OCI-LY3 (cell line): ENCODE measurements around the gene MOGAT2.

Source experiments
- H2AFZ ChIP-seq: fragments of 200-600, 300-600 bp; shearing (Covaris generic); 2 replicates; pipeline ENCODE4 v1.6.0; 2014; ENCODE audit warnings: antibody characterized with exemption, low read depth, low read length
- H3K27ac ChIP-seq: fragments of 200-600, 300-600 bp; sonication (generic); 2 replicates; pipeline ENCODE4 v1.5.1; 2014; ENCODE audit warnings: mild to moderate bottlenecking, low read length, moderate library complexity, mixed read lengths
- H3K27me3 ChIP-seq: fragments of 200-600, 300-600 bp; sonication (generic); 2 replicates; pipeline ENCODE4 v1.6.1; 2014; ENCODE audit warnings: low read depth, low read length, mixed read lengths
- H3K36me3 ChIP-seq: fragments of 200-600, 300-600 bp; sonication (generic); replicated peaks from 2 replicates; pipeline ENCODE3; 2014; ENCODE audit warnings: low read depth, low read length, mixed read lengths
- H3K4me1 ChIP-seq: fragments of 300-600, 200-600 bp; sonication (generic); 2 replicates; pipeline ENCODE4 v1.6.1; 2014; ENCODE audit warnings: low read length, mixed read lengths
- H3K4me2 ChIP-seq: fragments of 200-600, 300-600 bp; sonication (generic); 2 replicates; pipeline ENCODE4 v1.6.1; 2014; ENCODE audit warnings: low read length, mixed read lengths
- H3K4me3 ChIP-seq: fragments of 300-600, 200-600 bp; sonication (generic); 2 replicates; pipeline ENCODE4 v1.5.1; 2014; ENCODE audit warnings: antibody characterized with exemption, mild to moderate bottlenecking, low read length, moderate library complexity
- H3K79me2 ChIP-seq: fragments of 300-600, 200-600 bp; shearing (Covaris generic); 2 replicates; pipeline ENCODE4 v1.6.1; 2014; ENCODE audit warnings: mild to moderate bottlenecking, low read length, mixed read lengths
- H3K9ac ChIP-seq: fragments of 300-600, 200-600 bp; shearing (Covaris generic); 2 replicates; pipeline ENCODE4 v1.6.0; 2014; ENCODE audit warnings: mild to moderate bottlenecking, low read length, moderate library complexity
- H3K9me3 ChIP-seq: fragments of 200-600, 300-600 bp; shearing (Covaris generic); 2 replicates; pipeline ENCODE4 v1.6.1; 2014; ENCODE audit warnings: low read length, mixed read lengths; ENCODE audit not compliant: insufficient read depth
- H4K20me1 ChIP-seq: fragments of 200-600, 300-600 bp; sonication (generic); 2 replicates; pipeline ENCODE4 v1.6.1; 2016; ENCODE audit warnings: low read length, mixed read lengths; ENCODE audit not compliant: insufficient read depth
- CTCF ChIP-seq: fragments of 200-600, 300-600 bp; sonication (generic); IDR thresholded peaks from 2 replicates; pipeline ENCODE4 v1.5.1; 2014; ENCODE audit warnings: antibody characterized with exemption, low read length, low read depth
- EZH2phosphoT487 ChIP-seq: fragments of 200-600 bp; shearing (Covaris generic); IDR thresholded peaks from 2 replicates; pipeline ENCODE4 v1.6.1; 2018; ENCODE audit warnings: antibody characterized with exemption, mixed run types, low read depth

The MOGAT2 gene

GRCh38 chr11:75768909-75769771, 51.5 kb downstream of the MOGAT2 start:
- Histone ChIP-seq H3K36me3 (peaks cover 5% of the 10 kb centered on the region), H3K9ac (peak overlapping the region; percentile 68), H4K20me1 (no peaks in the 10 kb centered on the region), H3K4me2 (peak overlapping the region; percentile 76), H3K27ac (no peak overlapping the region), H3K27me3 (no peaks in the 10 kb centered on the region), H3K79me2 (peaks cover 44% of the 10 kb centered on the region), H3K9me3 (no peaks in the 10 kb centered on the region), H3K4me1 (peaks cover 72% of the 10 kb centered on the region), H2AFZ (peak overlapping the region; percentile 85; the same call in 1 of the 2 replicates), H3K4me3 (peak overlapping the region; percentile 77)
- TF ChIP-seq EZH2phosphoT487 (no peak), CTCF (no peak)

GRCh38 chr11:75770102-75770501, 52.5 kb downstream of the MOGAT2 start:
- Histone ChIP-seq H3K27ac (no peak overlapping the region), H4K20me1 (no peaks in the 10 kb centered on the region), H3K9me3 (no peaks in the 10 kb centered on the region), H2AFZ (no peak overlapping the region), H3K36me3 (peaks cover 11% of the 10 kb centered on the region), H3K79me2 (peaks cover 53% of the 10 kb centered on the region), H3K4me2 (peak overlapping the region; percentile 76), H3K4me3 (peak overlapping the region; percentile 77), H3K4me1 (peaks cover 82% of the 10 kb centered on the region), H3K9ac (no peak overlapping the region), H3K27me3 (no peaks in the 10 kb centered on the region)
- no peak for TF ChIP-seq EZH2phosphoT487
- no peak for TF ChIP-seq CTCF

- Histone ChIP-seq H3K4me2 (peak overlapping the region; percentile 76), H3K27me3 (no peaks in the 10 kb centered on the region), H3K9me3 (no peaks in the 10 kb centered on the region), H3K9ac (0 out of 2 replicates have a peak overlapping the region, but pooled peaks have one; percentile 0), H3K4me1 (peaks cover 80% of the 10 kb centered on the region), H3K27ac (peak overlapping the region; percentile 6; the same call in 1 of the 2 replicates), H2AFZ (no peak overlapping the region), H4K20me1 (no peaks in the 10 kb centered on the region), H3K79me2 (peaks cover 55% of the 10 kb centered on the region), H3K4me3 (no peak overlapping the region), H3K36me3 (peaks cover 20% of the 10 kb centered on the region)
- no peak for TF ChIP-seq CTCF
- TF ChIP-seq EZH2phosphoT487: no peak
These were observed 54.2 kb downstream of the MOGAT2 start for GRCh38 chr11:75771646-75772410.
